Fibroblast of upper back skin (primary cell): ENCODE data around the gene L3MBTL4.
"Not testable (repeated sequence)": the region's sequence is repeated elsewhere in the genome, so short reads cannot be mapped to it uniquely, and the experiment has no call there.

Experiments used
- DNase-seq: peaks from one replicate; pipeline ENCODE4 v3.0.0-alpha.2; 2013

L3MBTL4 gene

DNA sequence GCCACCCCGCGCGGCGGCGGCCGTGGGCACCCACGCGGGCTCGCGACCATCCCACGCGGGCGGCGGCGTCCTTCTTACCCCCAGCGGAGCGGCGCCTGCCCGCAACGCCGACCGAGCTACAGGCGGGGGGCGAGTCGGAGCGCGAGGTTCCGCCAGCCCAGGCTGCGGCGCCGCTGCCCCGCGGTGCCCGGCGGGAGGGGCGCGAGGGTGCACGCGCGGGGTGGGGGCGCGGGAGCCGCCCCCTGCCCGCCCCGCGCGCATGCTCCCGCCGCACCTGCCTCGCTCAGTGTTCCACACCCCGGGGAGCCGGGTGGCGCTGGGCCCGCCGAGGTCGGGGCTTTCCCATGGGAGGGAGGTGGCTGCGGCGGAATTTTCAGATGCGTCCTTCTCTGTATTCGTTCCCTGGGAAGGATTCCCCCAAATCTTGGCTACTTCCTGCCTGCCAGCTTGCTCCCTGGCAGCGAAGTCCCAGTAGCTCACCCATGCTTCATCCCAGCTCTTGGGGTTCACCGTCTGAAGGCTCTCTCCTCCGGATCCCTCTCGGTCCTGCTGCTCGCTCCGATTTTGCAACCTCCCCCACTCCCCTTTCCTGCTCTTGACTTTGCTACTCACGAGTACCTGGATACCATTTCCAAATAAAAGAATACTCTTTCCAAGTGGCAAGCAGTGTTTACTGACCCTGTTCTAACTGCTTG, at the start of gene L3MBTL4:
Gene L3MBTL4 (minus strand): TSS at position 189 of the 695 bp plus-strand sequence. CDS start 103,286 bp downstream, outside the sequence.
- DNase-seq, result no peak

DNA sequence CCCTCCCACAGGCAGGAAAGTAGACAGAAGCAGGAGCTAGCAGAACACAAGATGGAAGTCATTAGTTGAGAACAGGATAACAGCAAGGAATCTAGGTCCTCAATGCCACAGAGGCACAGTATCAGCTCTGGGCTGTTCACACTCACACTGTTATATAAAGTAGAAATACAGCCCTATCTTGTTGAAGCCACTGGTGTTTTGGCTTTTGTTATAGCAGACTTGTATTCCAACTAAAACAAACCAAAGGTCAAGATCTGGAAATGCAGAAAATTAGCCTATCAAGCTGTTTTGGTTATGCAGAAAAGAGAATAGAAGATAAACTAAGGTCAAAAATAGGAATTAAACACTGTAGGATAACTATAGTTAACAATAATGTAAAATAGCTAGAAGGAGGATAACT, 37.5 kb upstream of the L3MBTL4 start:
- DNase-seq, result no peak

DNA sequence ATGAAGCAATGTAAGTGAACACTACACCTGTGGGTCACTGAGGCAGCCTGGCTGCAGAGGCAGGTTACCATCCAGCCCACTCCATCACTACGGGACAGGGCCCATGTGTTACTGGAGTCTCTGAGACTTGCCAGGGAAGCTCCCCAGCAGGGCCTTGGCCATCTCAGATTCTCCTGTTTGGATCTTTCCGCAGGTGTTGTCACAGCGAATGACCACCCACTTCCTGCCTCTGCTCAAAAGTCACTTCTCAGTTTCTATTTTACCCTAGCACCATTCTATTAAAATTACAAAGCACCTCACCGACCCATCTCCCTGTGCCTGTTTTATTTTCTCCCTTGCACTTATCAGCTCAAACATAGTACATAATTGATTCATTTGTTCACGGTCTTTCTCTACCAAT, 34.5 kb upstream of the L3MBTL4 start:
- no peak for DNase-seq

DNA sequence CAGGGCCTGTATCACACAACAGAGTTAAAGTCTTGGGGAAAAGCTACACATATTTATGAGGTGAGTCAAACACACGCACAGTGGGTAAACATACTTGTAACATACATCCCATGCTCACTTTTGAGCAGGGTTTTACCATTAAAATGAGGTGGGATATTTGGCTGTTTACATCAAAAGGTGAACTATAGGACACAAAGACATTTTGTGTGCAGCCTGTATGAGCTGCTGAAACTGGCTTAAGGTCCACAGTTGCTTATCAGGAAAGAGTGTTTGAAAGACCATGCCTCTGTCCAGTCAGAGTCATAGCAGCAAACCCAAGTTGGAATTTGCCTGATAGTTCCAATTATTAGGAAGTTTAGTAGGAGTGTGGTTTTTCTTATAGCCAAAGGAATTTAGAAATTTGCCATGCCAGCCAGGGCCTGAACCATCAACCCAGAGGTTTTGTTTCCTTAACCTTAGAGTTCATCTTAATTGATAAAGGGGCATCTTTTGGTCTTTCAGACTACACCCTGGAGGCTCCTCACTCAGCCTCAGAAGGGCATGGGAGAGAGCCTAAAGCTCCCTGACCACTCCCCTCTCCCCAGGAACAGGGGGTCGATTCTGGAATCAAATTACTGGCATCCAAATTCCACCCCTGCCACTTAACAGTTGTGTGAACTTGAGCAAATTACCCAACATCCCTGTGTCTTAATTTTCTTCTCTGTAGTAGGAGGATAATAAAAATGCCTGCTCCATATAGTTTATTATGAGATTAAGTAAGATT, 29.9 kb upstream of the L3MBTL4 start:
- DNase-seq, result no peak

DNA sequence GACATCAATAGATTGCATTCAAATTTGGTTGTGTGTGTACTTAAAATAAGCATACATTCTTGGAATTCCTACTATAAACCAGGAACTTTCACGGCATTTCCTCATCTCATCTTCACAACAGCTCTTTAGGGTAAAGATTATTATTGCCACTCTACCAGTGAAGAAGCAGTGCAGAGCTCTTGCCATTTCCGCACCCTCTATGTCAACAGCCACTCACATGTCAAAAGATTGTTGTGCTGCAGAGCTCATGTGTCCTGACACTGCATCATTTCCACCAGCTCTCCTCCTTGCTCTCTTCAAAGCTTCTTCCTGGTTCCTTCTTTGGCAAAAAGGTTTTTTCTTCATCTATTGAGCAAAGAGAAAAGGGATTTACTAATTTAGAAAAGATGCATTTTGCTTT, 26.5 kb upstream of the L3MBTL4 start:
- peak; percentile 9 for DNase-seq

DNA sequence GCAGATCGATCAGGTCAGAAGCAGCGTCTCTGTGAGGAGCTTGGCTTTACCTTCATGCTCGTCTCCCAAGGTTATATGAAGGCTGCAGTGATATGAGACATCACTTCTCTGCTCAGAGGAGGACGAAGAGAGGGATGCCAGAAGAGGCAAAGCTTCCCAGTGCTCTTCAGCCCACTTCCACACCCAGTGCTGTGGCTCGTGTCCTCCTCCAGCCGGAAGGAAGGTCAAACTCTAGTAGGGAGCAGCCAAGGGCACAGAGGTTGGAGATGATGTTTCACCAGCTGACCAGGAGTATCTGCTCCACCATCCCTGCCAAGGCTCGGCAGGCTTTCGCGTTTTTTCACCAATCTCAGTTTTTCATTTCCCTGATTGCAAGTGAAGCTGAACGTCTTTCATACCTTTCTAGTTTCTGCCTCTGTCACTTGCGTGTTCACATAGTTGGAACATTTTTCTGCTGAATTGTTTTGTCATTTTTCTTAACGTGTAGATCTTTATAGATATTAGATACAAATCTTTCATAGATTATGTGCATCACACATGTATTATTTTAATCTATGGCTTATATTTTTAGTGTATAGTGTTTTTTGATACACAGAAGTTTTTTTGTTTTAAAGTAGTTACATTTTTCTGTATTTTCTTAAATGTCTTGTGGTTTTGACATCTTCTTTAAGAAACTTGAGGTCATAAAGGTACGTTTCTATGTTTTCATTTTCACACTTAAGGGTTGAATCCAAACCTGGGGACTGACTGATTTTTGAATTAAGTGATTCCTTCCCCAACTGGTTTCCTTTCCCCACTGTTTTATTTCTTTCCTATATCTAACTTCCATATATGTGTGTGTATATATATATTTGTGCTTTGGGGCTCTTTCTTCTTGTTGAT, 23.5 kb upstream of the L3MBTL4 start:
- no peak for DNase-seq

DNA sequence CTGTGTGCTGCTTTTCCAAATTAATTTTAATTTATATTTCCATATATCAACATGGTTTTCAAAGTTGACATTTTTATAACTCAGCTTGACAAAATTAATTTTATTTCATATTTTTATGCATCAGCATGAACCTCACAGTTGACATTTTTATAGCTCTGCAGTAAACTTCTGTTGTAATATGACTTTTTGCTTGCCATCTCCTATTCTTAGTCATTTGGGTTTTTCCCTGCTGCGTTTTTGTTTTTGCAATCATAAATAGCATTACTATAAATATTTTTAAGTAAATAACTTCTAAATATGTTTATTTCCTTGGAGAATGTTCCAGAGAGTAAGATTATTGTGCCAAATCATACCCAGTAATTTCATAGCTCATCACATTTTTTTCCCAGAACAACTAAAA, 21.0 kb upstream of the L3MBTL4 start:
- no peak for DNase-seq

DNA sequence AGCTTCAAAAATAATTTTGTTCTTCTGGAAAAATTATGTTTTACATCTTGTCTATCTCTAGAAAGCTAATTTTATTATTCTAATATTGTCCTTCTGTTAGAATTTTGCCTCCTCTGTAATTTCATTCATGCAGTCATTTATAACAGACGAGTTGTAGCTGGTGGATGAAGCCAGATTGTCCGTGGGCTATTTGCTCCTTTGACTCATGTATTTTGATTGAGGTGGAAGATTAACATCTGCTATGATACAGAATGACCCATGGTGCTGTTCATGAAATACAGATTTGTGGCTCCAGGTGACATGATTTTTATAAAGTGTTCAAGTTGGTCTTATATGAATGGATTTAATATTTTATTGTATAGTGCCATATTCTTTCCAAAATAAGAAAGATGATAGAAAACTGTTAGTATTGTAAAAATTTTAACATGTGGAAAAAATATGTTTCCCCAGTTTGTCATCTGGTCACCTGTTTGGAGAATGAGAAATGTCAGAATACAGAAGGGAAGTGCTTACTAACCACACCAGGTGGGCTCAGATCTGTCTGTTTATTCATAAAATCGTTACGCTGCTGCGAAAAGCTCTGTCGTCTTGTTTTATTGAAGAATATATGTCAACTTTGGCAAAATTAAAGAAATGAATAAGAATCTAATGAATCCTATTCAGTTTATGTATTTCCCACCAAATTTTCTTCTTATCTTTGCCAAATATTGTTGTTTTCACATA, 20.4 kb upstream of the L3MBTL4 start:
- no peak for DNase-seq

DNA sequence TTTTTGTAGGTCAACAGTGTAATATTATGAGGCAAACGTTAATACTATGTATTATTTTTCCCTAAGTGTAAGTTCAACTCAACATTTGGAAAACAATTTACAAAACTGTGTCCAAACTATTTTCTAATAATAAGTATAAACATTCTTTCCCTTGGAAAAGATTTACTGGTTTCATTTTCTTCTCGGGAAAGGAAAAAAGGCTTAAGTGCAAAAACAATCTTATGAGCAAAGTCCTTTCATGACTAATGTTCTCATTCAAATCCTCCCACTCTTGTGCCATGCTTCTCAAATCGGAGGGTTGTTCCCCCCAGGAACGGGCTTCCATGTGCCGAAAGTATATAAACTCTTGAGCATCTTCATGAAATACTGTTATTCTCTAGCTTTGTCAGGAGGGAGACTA, 19.8 kb upstream of the L3MBTL4 start:
- DNase-seq, result no peak

DNA sequence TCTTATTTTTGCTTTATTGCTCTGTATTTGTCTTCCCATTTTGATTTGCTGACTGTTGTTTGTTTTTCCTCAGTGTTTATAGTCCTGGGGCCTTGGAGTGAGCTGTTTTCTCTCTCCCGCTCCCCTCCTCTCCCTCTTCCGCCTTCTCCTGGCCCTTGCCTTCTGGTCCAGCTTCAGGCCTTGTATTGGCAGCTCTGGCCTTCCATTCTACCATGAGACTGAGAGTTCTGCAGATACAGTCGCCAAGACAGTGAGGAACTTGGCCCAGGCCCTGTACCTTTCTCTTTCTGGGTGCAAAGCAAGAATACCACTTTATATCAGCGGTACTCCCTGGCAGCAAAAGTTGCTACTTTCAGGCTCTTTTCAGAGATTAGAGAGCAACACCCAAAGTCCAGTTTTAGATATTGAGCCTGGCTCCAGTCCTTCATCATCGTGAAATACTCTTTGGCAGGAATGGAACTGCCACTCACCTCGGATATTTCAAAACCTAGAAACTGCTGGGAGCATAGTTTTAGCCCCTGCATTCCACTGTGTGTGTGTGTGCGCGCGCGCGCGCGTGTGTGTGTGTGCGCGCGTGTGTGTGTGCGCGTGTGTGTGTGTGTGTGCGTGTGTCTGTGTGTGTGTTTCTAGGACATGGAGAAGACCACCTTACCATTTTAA, 17.1 kb upstream of the L3MBTL4 start:
- no peak for DNase-seq

DNA sequence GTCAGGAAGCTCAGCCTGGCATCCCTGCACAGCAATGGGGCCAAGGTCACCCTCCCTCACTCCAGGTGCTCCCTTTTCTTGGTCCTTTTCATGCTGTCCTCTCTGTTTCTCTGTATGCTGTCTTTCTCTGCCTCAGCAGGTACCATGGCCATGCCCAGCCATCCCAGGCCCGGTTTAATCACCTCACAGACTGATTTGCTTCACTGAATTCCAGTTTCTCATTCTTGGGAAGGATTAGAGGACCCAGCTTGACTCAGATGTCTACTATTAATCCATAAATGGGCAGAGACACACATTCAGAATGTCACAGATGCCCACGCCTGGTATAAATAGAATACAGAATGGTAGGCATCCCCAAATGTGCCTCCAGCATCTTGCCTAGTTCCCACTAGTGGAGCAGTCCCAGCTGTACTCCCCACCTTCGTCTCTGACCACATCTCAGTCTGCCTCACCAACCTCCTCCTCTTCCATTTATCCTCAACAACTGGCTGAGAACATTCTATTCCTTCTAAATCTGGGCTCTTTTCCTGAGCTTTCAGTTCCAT, 14.2 kb upstream of the L3MBTL4 start:
- no peak for DNase-seq

DNA sequence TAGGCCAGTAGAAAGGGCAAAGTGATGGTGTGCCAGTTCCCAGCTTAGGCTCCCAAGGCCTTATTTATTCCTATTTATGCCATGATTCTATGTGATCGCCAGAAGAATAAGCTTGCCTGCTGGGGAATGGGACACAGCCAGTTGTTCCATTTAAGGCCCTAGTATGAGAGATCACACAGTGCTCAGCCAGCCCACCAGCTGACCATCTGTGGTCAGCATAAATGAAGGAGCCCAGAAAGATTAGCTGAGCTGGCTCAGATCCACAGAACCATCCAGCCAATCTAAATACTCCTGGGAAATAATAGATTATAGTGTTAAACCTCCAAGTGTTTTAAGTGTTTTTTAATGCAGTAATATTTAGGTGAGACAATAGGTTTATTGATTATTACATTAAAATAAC, 12.6 kb upstream of the L3MBTL4 start:
- DNase-seq, result no peak

DNA sequence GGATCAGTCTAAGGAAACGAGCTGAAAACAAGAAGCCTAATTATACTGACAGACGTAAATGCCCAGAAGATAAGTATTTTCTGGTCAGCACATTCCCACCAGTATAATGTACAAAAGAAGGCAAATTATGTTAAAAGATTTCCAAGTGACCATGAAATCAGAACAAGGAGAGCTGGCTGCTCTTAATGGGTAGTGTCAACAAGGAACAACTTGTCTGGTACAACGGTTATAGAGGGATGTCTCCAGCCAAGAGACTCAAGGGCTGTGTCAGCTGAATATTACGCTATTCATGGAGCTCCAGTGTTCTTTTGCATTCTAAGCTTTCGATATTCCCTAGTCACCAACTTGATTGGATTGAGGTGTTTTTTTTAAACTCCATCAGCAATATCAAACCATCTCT, 8.6 kb upstream of the L3MBTL4 start:
- no peak for DNase-seq

DNA sequence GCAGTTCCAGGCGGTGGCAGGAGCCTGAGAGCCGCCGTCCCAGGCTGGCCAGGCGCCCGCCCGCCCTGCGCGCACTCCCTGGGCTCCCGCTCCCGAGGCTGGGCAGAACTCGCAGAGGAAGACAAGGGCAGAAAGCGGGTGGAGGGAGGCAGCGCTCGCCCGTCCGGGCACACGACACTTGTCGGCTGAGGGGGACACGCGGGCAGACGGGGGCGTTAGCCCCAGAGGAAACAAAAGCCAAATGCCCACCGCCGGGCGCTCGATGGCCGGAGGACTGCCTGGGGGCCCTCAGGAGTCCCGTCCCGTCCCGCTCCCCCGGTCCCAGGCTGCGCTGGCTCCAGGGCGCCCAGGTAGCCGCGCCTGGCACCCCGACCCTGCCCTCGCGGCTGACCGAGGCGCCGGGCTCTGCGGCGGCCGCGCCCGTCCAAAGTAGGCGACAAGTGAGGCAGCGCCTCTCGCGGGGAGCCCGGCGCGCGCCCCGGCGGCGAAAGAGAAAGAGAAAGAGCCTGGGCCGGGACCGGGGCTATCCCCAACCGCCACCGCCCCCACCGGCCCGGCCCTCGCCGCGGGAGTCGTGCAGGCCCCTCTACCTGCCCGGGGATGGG, 491 bp downstream of the L3MBTL4 start:
- DNase-seq, result no peak

DNA sequence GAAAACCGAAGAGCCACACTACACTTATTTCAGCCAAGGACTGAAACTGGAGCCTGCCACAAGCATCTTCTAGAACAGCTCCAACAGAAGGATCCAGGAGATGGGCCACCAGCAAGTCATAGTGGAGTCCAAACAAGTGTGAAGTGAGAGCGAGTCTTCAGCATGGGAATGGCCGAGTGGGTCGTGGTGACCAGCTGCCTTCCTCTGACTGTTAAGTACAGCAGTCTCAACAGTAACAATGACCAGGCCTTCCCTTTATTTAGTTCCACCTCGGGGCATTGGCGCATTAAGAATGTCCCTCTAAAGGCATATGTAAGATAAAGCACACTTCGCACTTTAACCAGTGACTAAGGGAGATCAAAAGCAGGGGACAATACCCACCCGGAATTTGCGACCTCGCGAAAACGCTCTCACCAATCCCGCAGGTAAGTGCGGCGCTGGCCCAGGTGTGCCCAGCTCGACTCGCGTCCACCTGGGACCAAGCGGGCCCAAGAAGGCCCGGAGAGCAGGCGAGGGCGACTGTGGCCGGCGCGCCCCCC, 1.1 kb downstream of the L3MBTL4 start:
- no peak for DNase-seq

DNA sequence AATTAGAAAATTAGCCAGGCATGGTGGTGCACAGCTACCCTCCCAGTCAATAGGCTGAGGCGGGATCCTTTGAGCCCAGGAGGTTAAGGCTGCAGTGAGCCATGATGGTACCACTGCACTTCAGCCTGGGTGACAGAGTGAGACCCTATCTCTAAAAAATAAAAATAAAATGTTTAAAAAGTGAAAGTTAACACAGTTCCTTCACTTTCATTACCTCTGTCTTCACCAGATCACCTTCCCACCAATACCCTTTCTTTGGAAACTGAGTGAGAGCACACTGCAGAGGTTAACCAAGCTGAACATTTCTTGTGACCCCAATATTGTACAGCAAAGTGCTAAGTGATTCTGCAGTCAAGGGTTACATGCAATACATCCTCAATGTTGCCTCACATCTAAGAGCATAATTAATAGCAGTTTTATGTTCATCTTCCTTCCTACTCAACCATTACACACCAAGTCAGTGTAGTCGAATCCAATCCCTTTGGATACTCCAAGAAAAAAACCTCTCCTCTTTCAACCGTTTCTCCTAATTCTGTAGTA, 1.7 kb downstream of the L3MBTL4 start:
- no peak for DNase-seq

DNA sequence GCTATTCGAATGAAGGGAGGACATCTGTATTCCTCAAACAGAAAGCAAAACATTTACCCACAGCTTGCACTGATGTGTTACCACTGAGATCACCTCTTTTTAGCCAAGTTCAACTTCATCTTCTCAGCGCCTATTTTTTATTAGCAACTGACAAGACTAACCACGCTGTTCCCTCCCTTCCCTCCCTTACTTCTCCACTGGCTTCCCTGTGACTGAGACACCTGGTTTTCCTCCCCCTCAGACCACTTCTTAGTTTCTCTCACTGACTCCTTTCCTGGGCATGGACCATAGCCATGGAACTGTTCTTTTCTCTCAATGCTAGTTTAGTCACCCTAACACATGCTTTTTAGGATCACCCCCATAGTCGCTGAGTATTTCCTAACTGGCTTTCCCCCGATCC, 3.3 kb downstream of the L3MBTL4 start:
- DNase-seq, result no peak

DNA sequence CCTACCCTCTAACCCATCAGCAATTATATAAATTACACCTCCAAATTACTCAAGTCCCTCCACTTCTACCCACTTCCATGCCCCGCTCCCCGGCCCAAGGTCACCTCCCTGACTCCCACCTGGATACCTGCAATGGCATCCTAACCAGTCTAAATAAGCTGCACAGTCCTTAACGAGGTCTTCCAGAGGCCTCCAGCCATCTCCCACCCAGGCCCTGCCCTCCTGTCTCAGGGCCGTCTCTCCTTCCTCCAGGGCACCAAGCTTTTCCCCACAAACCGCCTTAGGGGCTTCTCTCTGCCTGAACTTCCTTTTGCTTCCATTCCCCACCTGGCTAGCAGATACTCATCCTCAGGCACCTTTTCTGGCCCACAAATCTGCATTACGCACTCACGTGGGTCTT, 4.8 kb downstream of the L3MBTL4 start:
- DNase-seq, result no peak

DNA sequence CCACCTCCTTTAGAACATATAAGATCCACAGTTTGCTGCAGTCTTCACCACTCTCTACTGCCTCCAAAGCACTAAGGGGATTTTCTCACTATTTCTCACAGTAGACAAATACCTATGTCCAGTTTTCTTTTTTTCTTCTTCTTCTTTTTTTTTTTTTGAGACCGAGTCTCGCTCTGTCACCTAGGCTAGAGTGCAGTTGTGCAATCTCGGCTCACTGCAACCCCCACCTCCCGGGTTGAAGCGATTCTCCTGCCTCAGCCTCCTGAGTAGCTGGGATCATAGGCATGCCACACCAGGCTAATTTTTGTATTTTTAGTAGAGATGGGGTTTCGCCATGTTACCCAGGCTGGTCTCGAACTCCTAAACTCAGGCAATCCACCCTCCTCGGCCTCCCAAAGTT, 6.2 kb downstream of the L3MBTL4 start:
- not testable (repeated sequence) for DNase-seq

DNA sequence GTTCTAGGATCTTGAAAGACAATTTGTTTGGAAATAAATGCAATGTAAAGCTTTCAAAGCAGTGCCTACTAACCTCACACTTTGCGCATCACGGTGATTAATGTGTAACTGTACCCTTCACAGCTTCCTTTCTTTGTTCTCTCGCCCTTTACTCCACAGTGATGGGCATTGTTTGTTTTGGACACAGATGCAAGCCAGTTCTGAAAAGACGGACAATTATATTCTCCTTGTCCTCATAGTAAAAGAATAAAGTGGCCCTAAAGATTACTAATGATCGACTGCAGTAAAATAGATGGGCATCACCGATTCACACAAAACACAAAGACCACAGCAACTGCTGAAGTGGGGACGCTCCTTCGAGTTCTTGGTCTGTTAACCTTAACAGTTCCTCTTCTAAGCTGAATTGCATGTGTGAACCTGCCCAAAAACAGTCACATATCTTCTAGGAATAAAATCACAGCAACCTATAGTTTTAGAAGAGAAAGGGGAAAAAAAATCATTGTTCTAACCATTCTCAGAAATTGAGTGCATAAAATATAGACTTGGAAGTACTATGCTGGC, 7.7 kb downstream of the L3MBTL4 start:
- no peak for DNase-seq
